Breast epithelium (tissue), 3 donors: ENCODE data around the gene PHACTR4.

Experiments
- POLR2AphosphoS5 ChIP-seq, 3 donors: sonication (generic); formaldehyde crosslinking; IDR thresholded peaks; one replicate each; pipeline ENCODE4 v1.6.1; 2017; ENCODE audit warnings: antibody characterized with exemption in 3 of 3
- TF ChIP-seq, protein P1 (sequence below), 3 donors: fragments of 450-650 bp; IDR thresholded peaks; one replicate each; pipeline ENCODE4 v1.5.1; 2016 to 2017; ENCODE audit warnings: antibody characterized with exemption in 3 of 3, mild to moderate bottlenecking in 3 of 3, moderate library complexity in 3 of 3

DNA sequence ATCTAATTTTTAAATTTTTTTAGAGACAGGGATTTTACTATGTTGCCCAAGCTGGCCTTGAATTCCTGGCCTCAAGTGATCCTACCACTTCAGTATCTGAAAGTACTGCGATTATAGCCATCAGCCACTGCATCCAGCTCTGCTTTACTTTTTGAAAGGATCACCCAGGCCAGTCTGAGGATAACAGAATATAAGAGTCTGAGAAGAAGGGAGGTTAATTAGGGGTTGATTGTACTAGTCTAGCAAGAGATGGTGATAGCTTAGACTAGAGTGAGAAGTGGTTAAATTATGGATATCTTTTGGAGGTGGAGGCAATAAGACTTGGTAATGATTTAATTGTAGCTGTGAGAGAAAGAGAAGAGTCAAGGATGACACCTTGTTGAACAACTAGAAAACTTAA lies 32.2 kb downstream of the PHACTR4 start:
- no peak for TF ChIP-seq POLR2AphosphoS5 (IDR thresholded peaks at IDR 0.05)
- TF ChIP-seq, protein P1, sequence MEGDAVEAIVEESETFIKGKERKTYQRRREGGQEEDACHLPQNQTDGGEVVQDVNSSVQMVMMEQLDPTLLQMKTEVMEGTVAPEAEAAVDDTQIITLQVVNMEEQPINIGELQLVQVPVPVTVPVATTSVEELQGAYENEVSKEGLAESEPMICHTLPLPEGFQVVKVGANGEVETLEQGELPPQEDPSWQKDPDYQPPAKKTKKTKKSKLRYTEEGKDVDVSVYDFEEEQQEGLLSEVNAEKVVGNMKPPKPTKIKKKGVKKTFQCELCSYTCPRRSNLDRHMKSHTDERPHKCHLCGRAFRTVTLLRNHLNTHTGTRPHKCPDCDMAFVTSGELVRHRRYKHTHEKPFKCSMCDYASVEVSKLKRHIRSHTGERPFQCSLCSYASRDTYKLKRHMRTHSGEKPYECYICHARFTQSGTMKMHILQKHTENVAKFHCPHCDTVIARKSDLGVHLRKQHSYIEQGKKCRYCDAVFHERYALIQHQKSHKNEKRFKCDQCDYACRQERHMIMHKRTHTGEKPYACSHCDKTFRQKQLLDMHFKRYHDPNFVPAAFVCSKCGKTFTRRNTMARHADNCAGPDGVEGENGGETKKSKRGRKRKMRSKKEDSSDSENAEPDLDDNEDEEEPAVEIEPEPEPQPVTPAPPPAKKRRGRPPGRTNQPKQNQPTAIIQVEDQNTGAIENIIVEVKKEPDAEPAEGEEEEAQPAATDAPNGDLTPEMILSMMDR (IDR thresholded peaks at IDR 0.05) = no peak
